GM18907 (cell line): Measurements from ENCODE around the gene IL21R.

Experiments used
- ATAC-seq: cut with Tn5 transposase; IDR thresholded peaks from one replicate; pipeline ENCODE4 v1.9.1; 2021; ENCODE audit warnings: mild to moderate bottlenecking, moderate library complexity; ENCODE audit not compliant: unreplicated experiment

The IL21R gene

DNA sequence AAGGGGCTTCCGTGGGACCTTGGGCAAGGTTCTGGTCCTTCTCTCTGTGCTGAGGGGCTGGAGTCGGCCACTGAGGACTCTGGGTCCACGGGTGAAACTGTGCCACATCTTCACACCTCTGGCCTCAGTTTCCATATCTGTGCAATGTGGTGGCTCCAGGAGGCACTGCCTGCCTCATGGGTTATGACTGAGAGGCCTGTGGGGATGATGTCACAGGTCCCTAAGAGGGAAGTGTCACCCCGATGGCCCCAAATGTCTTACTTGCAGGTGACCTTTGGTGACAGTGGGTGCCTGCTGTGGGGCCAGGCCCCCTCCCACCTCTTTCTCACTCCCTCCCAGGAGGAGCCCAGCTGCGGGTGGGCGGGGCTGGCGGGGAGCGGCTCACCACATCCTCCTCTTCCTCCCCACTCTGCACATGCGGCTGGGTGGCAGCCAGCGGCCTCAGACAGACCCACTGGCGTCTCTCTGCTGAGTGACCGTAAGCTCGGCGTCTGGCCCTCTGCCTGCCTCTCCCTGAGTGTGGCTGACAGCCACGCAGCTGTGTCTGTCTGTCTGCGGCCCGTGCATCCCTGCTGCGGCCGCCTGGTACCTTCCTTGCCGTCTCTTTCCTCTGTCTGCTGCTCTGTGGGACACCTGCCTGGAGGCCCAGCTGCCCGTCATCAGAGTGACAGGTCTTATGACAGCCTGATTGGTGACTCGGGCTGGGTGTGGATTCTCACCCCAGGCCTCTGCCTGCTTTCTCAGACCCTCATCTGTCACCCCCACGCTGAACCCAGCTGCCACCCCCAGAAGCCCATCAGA lies at the start of gene IL21R:
TSS of gene IL21R (plus strand) at position 407 of the 801 bp plus-strand sequence. CDS start 27,898 bp downstream, outside the sequence.
- peak; percentile 51 for ATAC-seq

DNA sequence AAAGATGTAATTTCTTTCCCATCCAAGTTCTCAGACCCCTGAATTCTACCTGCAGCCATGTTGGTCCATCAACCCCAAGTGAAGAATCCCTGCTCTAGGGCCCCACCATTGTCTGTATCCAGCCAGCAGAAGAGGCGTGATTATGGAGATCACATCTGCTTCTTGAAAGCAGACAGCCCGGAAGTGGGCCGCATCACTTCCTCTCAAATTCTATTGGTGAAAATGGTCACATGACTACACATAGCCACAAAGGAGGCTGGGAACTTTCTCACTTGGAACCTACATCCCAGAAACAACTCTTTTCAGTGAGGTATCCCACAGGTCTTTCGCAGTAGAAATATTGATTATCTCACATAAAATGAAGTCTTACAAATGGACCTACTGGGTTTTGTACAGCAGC lies 48.1 kb upstream of the IL21R start:
- ATAC-seq = no peak

DNA sequence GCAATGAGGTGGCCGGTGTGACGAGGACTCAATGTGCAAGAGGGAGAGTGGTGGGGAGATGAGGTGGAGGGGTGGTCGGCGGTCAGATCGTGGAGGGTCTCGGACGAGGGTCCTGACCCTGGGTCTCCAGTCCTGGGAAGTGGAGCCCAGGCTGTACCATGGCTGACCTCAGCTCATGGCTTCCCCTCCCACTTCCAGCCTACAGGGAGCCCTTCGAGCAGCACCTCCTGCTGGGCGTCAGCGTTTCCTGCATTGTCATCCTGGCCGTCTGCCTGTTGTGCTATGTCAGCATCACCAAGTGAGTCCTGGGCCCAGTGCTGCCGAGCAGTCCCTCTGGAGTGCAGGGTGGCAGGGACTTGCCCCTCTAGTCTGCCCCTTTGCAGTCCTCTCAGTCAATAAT lies 46.4 kb upstream of the IL21R start:
- no peak for ATAC-seq

DNA sequence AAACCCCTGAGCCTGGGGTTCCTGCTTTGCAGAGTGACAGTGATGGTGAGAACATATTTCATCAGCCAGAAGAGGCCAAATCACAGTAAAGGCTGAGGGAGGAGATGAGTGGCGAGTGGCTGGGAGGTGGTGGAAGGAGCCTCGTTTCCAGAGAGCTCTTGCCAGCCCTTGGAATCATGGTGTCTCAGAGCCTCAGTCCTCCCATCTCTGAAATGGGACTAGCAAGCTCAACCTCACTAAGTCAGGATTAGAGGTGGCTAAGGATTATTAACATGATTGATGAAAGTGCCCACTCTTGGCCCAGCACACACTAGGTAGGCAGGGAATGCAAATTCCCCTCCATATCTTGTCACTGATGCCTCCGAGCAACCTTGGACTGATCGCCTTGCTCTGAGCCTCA lies 45.2 kb upstream of the IL21R start:
- ATAC-seq = no peak

DNA sequence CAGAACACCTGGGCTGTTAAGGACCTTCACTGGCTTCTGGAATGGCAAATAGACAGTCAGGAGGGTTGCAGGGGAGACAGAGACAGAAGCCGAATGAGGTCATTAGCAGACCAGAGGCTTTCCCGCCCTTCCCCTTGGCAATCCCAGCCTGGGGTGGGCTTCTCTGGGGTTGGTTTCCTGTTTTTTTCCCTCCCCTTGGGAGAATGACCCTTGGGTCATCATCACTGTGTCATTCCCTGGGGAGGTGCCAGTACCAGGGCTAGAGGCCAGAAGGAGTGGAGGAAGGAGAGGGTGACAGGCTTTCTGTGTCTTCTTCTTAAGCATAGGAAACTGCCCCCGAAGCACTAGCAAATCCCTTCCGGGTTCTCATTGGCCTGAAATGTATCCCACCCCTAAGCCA lies 42.9 kb upstream of the IL21R start:
- ATAC-seq = no peak

DNA sequence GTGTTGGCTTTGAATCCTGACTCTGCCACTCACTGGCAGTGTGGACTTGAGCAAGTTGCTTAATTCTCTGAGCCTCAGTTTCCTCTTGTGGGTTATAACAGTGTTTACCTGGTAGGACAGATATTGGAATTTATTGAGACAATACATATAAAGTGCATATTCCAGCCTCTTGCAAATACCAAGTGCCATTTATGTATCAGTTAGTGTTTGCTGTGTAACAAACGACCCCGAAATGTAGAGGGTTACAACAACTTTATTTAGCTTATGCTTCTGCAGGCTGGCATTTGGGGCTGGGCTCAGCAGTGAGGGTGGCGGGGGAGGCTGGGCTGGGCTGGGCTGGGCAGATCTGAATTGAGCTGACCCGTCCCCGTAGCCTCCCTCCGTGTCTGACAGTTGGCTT lies 42.4 kb upstream of the IL21R start:
- ATAC-seq = no peak

DNA sequence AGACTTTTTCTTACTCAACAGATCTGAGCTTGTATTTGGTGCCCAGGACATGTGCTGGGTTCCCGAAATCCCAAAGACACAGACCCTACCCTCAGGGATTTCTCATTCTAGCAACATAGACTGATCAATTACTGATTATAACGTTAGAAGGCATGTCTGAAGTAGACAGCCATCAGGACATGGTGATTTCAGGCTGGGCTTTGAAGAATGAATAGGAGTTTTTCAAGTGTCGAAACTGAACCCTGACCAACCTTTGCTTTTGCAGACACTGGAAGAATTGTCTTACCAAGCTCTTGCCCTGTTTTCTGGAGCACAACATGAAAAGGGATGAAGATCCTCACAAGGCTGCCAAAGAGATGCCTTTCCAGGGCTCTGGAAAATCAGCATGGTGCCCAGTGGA lies 40.0 kb upstream of the IL21R start:
- ATAC-seq = no peak

DNA sequence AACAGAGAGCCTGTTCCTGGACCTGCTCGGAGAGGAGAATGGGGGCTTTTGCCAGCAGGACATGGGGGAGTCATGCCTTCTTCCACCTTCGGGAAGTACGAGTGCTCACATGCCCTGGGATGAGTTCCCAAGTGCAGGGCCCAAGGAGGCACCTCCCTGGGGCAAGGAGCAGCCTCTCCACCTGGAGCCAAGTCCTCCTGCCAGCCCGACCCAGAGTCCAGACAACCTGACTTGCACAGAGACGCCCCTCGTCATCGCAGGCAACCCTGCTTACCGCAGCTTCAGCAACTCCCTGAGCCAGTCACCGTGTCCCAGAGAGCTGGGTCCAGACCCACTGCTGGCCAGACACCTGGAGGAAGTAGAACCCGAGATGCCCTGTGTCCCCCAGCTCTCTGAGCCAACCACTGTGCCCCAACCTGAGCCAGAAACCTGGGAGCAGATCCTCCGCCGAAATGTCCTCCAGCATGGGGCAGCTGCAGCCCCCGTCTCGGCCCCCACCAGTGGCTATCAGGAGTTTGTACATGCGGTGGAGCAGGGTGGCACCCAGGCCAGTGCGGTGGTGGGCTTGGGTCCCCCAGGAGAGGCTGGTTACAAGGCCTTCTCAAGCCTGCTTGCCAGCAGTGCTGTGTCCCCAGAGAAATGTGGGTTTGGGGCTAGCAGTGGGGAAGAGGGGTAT lies 39.3 kb upstream of the IL21R start:
- ATAC-seq = no peak

DNA sequence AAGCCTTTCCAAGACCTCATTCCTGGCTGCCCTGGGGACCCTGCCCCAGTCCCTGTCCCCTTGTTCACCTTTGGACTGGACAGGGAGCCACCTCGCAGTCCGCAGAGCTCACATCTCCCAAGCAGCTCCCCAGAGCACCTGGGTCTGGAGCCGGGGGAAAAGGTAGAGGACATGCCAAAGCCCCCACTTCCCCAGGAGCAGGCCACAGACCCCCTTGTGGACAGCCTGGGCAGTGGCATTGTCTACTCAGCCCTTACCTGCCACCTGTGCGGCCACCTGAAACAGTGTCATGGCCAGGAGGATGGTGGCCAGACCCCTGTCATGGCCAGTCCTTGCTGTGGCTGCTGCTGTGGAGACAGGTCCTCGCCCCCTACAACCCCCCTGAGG lies 38.7 kb upstream of the IL21R start:
- ATAC-seq = no peak

DNA sequence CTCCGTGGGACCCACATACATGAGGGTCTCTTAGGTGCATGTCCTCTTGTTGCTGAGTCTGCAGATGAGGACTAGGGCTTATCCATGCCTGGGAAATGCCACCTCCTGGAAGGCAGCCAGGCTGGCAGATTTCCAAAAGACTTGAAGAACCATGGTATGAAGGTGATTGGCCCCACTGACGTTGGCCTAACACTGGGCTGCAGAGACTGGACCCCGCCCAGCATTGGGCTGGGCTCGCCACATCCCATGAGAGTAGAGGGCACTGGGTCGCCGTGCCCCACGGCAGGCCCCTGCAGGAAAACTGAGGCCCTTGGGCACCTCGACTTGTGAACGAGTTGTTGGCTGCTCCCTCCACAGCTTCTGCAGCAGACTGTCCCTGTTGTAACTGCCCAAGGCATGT lies 38.2 kb upstream of the IL21R start:
- no peak for ATAC-seq

DNA sequence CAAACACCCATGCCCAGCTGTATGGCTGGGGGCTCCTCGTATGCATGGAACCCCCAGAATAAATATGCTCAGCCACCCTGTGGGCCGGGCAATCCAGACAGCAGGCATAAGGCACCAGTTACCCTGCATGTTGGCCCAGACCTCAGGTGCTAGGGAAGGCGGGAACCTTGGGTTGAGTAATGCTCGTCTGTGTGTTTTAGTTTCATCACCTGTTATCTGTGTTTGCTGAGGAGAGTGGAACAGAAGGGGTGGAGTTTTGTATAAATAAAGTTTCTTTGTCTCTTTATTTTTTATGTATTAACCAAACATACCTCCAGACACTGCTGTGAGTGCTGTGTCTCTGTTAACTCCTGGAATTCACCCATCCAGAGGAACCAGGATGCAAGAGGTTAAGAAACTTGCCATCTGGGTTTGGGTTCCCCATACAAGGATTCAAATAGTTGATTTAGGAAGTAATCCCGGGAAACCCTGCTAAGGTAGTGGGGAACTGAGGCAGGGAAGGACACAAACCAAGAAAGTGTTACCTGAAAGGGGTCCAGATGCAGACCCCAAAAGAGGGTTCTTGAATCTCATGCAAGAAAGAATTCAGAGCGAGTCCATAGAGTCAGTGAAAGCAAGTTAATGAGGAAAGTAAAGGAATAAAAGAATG lies 37.4 kb upstream of the IL21R start:
- ATAC-seq = no peak

DNA sequence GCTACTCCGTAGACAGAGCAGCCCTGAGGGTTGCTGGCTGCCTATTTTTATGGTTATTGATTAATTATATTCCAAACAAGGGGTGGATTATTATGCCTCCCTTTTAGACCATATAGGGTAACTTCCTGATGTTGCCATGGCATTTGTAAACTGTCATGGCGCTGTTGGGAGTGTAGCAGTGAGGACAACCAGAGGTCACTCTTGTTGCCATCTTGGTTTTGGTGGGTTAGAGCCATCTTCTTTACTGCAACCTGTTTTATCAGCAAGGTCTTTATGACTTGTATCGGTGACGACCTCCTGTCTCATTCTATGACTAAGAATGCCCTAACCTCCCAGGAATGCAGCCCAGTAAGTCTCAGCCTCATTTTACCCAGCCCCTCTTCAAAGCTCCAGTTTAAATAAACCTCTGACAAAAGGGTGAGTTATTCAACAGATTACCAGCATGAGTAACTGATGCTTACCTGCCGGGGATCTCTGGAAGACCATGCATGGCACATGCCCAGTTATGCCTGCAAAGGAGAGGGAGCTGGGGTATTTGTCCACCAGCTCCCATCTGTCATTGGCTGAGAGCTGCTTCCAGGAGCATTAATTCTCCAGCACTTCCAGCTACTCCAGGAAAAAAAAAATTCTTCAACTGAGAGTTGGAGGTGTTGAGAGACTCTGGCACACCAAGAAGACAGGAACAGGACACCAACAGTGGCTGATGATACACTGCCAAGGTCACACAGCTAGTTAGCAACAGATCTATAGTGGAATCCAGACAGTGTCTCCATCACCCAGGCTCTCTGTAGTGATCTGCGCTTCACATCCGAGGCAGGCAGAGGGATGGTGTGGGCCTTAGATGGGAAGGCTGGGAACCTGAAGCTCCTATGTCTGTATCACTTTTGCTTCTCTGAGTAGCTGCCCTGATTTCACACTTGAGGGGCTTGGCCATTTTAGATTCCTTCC lies 36.6 kb upstream of the IL21R start:
- ATAC-seq = no peak

DNA sequence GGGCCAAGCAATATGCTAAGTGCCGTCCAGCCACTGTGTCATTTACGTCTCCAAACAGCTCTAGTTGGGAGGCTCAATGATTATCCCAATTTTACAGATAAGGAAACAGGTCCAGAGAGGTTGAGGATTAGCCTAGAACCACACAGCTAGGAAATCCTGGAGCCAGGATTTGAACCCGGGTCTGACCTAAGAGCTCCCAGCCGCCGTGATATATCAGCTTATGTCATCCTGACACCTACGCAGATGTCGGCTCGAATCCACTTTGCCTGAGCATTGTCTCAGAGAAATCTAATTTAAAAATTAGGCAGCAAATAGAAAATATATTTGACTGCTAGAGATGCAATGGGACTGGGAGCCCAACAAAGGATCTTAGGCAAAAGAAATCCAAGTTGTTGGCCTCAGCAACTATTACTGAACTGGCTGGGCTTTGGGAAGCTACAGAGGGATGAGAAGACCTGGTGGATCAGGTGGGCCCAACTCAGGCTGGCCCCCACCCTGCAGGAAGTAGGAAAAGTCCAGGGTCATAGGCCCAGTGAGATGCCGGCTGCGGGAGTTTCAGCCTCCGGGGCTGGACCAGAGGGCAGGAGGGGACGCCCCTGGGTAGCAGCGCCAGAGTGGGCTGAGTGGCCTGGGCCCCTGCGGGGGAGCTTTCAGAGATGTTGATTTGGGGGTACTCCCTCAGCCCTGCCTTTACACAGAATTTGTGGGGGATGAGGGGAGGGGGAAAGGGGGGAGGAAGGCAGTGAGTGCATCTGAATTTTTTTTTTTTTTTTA lies 35.1 kb upstream of the IL21R start:
- peak; percentile 22 for ATAC-seq

DNA sequence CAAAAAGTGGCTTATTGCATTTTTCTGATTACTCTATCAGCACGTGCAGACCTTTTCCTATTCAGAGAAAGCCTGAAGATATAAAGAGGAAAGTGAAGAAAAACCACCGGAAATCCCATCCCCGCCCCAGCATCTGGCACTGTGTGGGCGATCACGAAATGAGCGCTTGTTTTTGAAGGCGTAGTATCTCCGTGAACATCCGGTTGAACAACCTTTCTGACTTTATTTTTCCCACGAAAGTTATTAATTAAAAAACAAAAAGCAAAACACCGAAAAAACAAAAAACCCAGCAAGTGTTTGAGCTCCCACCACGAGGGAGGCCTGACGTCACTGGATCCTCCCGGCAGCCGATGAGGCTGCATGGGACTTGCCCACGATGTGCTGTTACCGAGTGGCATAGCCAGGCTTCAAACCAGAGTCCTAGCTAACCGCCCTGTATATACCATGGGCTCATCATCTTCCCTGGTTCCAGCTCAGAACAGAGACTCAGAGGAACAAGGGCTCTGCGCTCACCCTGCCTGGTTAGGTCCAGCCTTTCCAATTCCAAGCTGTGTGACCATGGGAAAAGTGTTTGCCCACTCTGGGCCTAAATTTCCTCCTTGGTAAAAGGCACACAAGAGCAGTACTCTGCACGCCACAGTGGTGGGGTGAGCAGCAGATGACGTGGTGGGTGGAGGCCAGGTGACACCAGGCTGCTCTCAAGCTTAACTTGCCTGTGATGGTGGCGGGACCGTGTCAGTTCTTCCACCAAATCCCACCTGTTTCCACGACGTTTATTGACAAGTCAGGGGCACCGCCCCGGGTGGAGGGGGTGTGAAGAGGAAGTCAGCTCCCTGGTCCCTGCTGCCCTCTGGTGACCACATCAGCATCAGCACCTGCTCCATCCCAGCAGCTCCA lies 34.3 kb upstream of the IL21R start:
- ATAC-seq = peak; percentile 82

DNA sequence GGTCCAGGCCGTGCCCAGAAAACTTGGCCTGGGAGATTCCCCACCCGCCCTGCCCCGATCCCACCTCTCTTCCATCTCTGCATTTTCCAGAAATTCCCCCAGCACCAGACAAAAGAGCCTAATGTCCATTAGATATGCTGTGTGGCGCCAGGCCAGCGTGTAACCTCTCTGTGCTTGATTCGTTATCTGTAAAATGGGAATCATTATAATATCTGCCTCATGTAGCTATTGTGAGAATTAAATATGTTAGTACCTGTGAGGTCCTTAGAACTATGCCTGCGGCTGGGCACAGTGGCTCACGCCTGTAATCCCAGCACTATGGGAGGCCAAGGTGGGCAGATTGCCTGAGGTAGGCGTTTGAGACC lies 33.6 kb upstream of the IL21R start:
- ATAC-seq = no peak

DNA sequence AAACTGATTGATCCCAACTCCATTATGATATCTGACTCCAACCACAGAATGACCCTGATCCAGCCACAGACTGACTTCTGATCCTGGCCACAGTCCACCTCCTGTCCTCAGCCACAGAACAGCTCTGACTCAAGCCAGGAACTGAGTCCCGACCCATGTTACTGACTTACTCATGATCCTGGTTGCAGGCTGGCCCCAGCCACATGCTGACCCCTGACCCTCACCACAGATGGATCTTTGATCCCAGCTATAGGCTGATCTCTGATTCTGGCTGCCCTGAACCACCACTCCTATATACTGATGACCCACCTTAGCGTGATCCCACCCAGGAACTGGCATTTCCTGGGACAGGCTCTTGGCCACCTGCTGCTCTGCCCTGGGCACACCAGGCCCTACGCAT lies 32.2 kb upstream of the IL21R start:
- ATAC-seq = no peak

DNA sequence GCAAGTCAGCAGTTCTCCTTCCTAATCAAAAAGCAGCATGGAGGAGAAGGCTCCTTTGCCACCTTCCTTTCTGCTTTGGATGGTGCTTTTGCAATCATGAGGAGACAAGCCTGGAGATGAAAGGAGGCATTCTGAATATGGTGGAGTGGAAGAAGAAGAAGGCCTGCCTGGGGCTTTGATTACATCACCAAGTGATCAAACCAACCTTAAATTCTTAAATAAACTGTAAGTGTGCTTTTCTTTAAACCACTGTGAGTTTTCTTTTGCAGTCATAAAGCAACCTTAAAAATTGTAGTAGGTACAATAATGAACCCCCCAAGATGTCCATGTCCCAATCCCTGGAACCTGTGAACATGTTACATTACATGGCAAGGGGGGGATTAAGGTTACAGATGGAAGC lies 31.7 kb upstream of the IL21R start:
- ATAC-seq = no peak

DNA sequence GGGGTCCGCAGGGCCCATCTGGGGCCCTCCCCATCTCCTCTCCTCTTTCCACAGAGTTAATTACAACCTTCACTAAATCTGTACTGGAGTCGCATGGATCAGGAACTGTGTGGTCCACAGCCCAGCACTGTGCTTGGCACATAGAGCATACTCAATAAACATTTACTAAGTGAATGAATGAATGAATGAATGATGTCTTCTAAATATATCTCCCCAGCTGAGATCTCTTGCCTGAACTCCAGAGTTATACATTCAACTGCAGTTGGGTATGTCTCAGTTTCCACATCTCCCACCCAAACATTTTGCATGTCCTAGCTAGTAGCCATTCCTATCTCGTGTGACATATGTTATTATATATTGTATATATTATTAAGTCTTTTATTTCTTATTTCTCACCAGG lies 28.7 kb upstream of the IL21R start:
- ATAC-seq = no peak

DNA sequence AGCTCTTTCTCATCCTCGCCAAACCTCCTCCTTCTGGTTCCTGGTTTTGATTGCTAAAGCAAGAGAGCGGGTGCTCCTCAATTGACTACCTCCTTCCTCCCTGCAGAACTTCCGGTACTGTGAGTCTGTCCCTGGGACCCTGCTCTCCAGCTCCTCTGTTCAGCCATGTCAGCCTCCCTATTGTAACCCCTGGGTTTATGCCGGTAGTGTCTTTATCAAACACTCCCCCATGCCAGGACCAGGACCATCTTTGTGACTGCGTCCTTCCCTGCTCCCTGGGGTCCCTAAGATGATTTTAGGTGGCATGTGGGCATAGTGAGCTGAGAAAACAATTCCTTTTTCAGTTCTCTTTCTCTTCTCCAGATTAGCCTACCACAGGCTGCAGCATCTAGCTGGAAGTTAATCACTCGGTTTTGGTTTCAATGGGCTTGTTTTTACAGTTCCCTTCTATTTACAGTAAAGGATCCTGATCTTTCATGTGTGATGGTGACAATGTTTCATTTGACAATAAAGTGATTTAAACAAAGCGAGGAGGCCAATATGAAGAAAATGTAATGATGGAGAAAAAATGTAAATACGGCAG lies 27.7 kb upstream of the IL21R start:
- ATAC-seq = peak; percentile 32
